ENCODE data around the gene TYW1. TPM values are rescaled to one million over a fixed set of nuclear protein-coding genes. Genes with fewer than 3 reads are reported as not detected.
"Not testable (repeated sequence)": the region's sequence is repeated elsewhere in the genome, so short reads cannot be mapped to it uniquely, and the experiment has no call there.

Gene TYW1, protein sequence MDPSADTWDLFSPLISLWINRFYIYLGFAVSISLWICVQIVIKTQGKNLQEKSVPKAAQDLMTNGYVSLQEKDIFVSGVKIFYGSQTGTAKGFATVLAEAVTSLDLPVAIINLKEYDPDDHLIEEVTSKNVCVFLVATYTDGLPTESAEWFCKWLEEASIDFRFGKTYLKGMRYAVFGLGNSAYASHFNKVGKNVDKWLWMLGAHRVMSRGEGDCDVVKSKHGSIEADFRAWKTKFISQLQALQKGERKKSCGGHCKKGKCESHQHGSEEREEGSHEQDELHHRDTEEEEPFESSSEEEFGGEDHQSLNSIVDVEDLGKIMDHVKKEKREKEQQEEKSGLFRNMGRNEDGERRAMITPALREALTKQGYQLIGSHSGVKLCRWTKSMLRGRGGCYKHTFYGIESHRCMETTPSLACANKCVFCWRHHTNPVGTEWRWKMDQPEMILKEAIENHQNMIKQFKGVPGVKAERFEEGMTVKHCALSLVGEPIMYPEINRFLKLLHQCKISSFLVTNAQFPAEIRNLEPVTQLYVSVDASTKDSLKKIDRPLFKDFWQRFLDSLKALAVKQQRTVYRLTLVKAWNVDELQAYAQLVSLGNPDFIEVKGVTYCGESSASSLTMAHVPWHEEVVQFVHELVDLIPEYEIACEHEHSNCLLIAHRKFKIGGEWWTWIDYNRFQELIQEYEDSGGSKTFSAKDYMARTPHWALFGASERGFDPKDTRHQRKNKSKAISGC
- total RNA-seq (2012; rRNA removed) (23.7 and 27.8 TPM in 2 replicates), polyA plus RNA-seq (2012; rRNA removed) (9.6 and 10.7 TPM in 2 replicates), Bru-seq, nascent RNA (percentile 72 among the genes with signal in this experiment), BruChase-seq, experiment 1, labeled RNA remaining after a 6-hour chase (percentile 74 among the genes with signal in this experiment), BruChase-seq, experiment 2, labeled RNA remaining after a 2-hour chase (percentile 61 among the genes with signal in this experiment)
- polyA plus RNA-seq (2012; cell fraction: cytosol; rRNA removed) = 3.5 and 5.0 TPM in 2 replicates
- 3.3 and 9.4 TPM in 2 replicates for polyA plus RNA-seq (2012; cell fraction: nucleus; rRNA removed; ENCODE audit: low replicate concordance)
- long read RNA-seq, transcript TYW1-201 (16 exons, 3,348 nt) = major isoform, 17 of 27 reads
- long read RNA-seq, partial matches to known transcripts = 7 of 27 reads
- long read RNA-seq, other reads (novel, unspliced or antisense) = 3 of 27 reads

DNA sequence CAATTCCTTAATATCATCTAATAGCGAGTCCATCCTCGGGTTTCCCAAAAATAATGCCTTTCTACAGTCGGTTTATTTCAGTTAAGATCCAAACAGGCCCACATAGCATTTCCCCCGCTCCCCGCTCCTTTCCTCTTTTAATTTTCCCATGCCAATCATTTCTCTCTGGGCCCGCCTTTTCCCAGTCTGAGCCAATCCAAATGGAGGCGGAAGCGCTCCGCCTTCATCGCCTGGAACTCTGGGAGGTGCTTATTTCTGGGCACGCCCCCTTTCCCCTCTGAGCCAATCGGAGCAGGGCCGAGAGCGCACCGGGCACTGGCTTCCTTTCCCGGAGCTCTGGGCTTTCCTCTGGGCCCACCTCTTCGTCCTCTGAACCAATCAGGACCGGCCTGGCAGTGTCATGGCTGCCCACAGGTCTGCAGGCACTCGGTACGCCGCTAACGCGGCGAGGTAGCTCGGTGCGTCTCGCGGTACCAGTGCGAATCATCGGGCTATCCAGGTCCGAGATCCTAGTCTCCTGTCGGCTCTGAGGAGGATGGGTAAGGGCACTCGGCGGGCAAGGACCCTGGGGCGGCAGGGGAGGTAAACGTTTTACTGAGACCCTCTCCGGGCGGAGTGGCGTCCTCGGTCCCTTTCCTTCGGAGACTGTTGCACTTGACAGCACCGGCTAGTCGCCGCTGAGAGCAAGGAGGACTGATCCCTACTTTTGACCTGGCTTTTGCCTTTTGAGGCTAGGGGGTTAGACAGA, at the start of gene TYW1:
TSS of gene TYW1 (plus strand) at position 390 of the 748 bp plus-strand sequence. CDS start at position 536, 146 bp downstream.
- Histone ChIP-seq H2AFZ (replicated peaks; ENCODE audit: low read length, poor library complexity) (peak within 1 kb of the TSS; percentile 95), H4K8ac (ENCODE audit: low read depth in 2 of 2, low read length in 2 of 2) (peak within 1 kb of the TSS; percentile 85 to 94), H3K27ac (ENCODE audit: insufficient read depth, low read length) (peak within 1 kb of the TSS; percentile 42), H2BK5ac (ENCODE audit: low read depth, low read length, poor library complexity, severe bottlenecking) (peak within 1 kb of the TSS; percentile 41), H3K14ac (replicated peaks; ENCODE audit: low read depth, low read length) (peak within 1 kb of the TSS; percentile 75; the same call in 1 of the 2 replicates), H3K79me1 (ENCODE audit: low read depth in 1 of 2, low read length in 2 of 2) (peaks cover 8 to 14% of the 10 kb centered on the region in 2 experiments), H3K4ac (ENCODE audit: low read depth, low read length) (peak within 1 kb of the TSS; percentile 50; the same call in 1 of the 2 replicates), H3K4me3 (ENCODE audit: insufficient read depth, low read depth, low read length) (peak within 1 kb of the TSS; percentile 60), H4K91ac (ENCODE audit: insufficient read depth, low read depth, low read length) (peak within 1 kb of the TSS; percentile 56; the same call in 1 of the 2 replicates), H3K4me2 (ENCODE audit: low read depth, low read length) (peak within 1 kb of the TSS; percentile 73), H3K9ac (ENCODE audit: low read depth, low read length) (peak within 1 kb of the TSS; percentile 78)
- H3K18ac ChIP-seq (ENCODE audit: low read depth, low read length); dilution Hi-C loops (cut with HindIII; ENCODE audit: low sequenced_read_pairs, unreplicated experiment); BruUV-seq (replicated peaks); H3K27me3 ChIP-seq (ENCODE audit: control insufficient read depth, insufficient read depth, low read length); H3K36me3 ChIP-seq (ENCODE audit: control insufficient read depth, insufficient read depth, low read length); H2BK120ac ChIP-seq (ENCODE audit: low read depth, low read length); POLR2A ChIA-PET (ENCODE audit: unreplicated experiment); H3K9me1 ChIP-seq (ENCODE audit: insufficient read depth, low read length); H3K9me3 ChIP-seq (ENCODE audit: control insufficient read depth, insufficient read depth, low read length); H2BK20ac ChIP-seq (ENCODE audit: low read depth, low read length); H3K23ac ChIP-seq (ENCODE audit: low read depth, low read length); H2AK5ac ChIP-seq (ENCODE audit: low read depth, low read length); H4K20me1 ChIP-seq (ENCODE audit: insufficient read depth, low read length); H2AK9ac ChIP-seq (replicated peaks; ENCODE audit: low read depth, low read length, poor library complexity); H4K5ac ChIP-seq (ENCODE audit: low read depth, low read length); H3K56ac ChIP-seq (ENCODE audit: extremely low read depth, insufficient read depth, low read length); H3K4me1 ChIP-seq (ENCODE audit: control insufficient read depth, insufficient read depth, low read length); H2BK15ac ChIP-seq (ENCODE audit: low read depth, low read length): not testable (repeated sequence)
- peak; percentile 15; the same call in 1 of the 2 replicates for TF ChIP-seq MAZ (IDR thresholded peaks at IDR 0.05; ENCODE audit: borderline replicate concordance, low read depth, low read length)
- peak; percentile 60; the same call in 1 of the 2 replicates for TF ChIP-seq MXI1 (IDR thresholded peaks at IDR 0.05; ENCODE audit: borderline replicate concordance, low read depth, low read length)
- peak; percentile 67; the same call in 1 of the 2 replicates for TF ChIP-seq POLR2A (IDR thresholded peaks at IDR 0.05; ENCODE audit: low read depth, low read length)
- intact Hi-C loops (cut with micrococcal nuclease) (loop anchor here (5.0 kb wide), 1 partner anchor 169 kb away; no protein-coding TSS in a partner anchor), in situ Hi-C loops (cut with MboI; ENCODE audit: low sequenced_read_pairs) (loop anchor here (25.0 kb wide), 1 partner anchor 434 kb away; no protein-coding TSS in a partner anchor)
- CTCF ChIA-PET = interaction anchor here (0.7 kb wide), 1 partner anchor 11 kb away, joined by 4 read pairs; no protein-coding TSS in a partner anchor
- DNase-seq = peak; percentile 96
- WGBS, 2 experiments (ENCODE audit: extremely low coverage in 2 of 2, insufficient read length in 1 of 2) = 1% methylated on average over 15 of the region's 44 CpGs; no CpG with 5 or more reads in 1 of the 2 experiments
- ATAC-seq (ENCODE audit: low read depth) = peak; percentile 91
